Esophagus muscularis mucosa (tissue), 4 donors: ENCODE results near the gene THNSL1. TPM values are rescaled to one million over a fixed set of nuclear protein-coding genes. Genes with fewer than 3 reads are reported as not detected.
"Not testable (repeated sequence)": the region's sequence is repeated elsewhere in the genome, so short reads cannot be mapped to it uniquely, and the experiment has no call there.

Experiments
- DNase-seq: peaks from one replicate; pipeline ENCODE4 v3.0.0-alpha.2; 2017; ENCODE audit errors: extremely low spot score
- H3K27ac ChIP-seq, 4 donors: fragments of 200-600 bp; sonication (generic); replicated peaks in 1 of 4; 1 replicate in 3 of 4; 2 replicates in 1 of 4; pipeline ENCODE4 v1.5.1; 2016 to 2019; ENCODE audit warnings: mild to moderate bottlenecking in 1 of 4
- H3K27me3 ChIP-seq, 4 donors: fragments of 200-600 bp; sonication (generic); one replicate each; pipeline versions ENCODE4 v1.5.1 to v1.6.0; 2016 to 2019
- H3K36me3 ChIP-seq, 4 donors: fragments of 200-600 bp; sonication (generic); one replicate each; pipeline ENCODE4 v1.5.1; 2016 to 2019
- H3K4me1 ChIP-seq, 4 donors: fragments of 200-600 bp; sonication (generic); one replicate each; pipeline ENCODE4 v1.5.1; 2016 to 2019
- H3K4me3 ChIP-seq, 4 donors: fragments of 200-600 bp; sonication (generic); 1 replicate in 2 of 4; 2 replicates in 2 of 4; pipeline ENCODE4 v1.5.1; 2016 to 2019; ENCODE audit warnings: mild to moderate bottlenecking in 4 of 4, moderate library complexity in 1 of 4
- H3K9me3 ChIP-seq, 4 donors: fragments of 200-600 bp; sonication (generic); 1 replicate in 3 of 4; 2 replicates in 1 of 4; pipeline ENCODE4 v1.5.1; 2016 to 2019
- EP300 ChIP-seq: sonication (generic); formaldehyde crosslinking; IDR thresholded peaks from one replicate; pipeline ENCODE4 v1.6.1; 2017; ENCODE audit warnings: antibody characterized with exemption
- POLR2A ChIP-seq: fragments of 450-650 bp; IDR thresholded peaks from one replicate; pipeline ENCODE4 v1.6.1; 2017; ENCODE audit warnings: antibody characterized with exemption, moderate library complexity, mild to moderate bottlenecking, low read depth
- POLR2AphosphoS5 ChIP-seq, 2 donors: sonication (generic); formaldehyde crosslinking; IDR thresholded peaks; one replicate each; pipeline ENCODE4 v1.6.1; 2017; ENCODE audit warnings: antibody characterized with exemption in 2 of 2
- WGBS: methylation state at CpG from one replicate; pipeline ENCODE4 v1.1.5; 2018; 5-methylcytosine and 5-hydroxymethylcytosine counted together
- intact Hi-C: fragments of 100-400 bp; cut with DNase I; formaldehyde crosslinking; loops from one replicate; pipeline ENCODE4 v1.15.1; 2023
- total RNA-seq, 4 donors: library from RNA; depleted of rRNA; stranded (reverse); fragments of >200 nt; gene quantifications; one replicate each; pipeline versions ENCODE4 v1.1.0 to v1.2.1, GENCODE V29; 2016
- TF ChIP-seq, protein P1 (sequence below), 3 experiments: fragments of 200-600 bp in 2 of 3; fragments of 450-650 bp in 1 of 3; sonication (generic) in 2 of 3; IDR thresholded peaks; one replicate each; pipeline ENCODE4 v1.5.1; 2017 to 2019; ENCODE audit warnings: antibody characterized with exemption in 3 of 3, mild to moderate bottlenecking in 2 of 3, moderate library complexity in 1 of 3

THNSL1 gene, protein sequence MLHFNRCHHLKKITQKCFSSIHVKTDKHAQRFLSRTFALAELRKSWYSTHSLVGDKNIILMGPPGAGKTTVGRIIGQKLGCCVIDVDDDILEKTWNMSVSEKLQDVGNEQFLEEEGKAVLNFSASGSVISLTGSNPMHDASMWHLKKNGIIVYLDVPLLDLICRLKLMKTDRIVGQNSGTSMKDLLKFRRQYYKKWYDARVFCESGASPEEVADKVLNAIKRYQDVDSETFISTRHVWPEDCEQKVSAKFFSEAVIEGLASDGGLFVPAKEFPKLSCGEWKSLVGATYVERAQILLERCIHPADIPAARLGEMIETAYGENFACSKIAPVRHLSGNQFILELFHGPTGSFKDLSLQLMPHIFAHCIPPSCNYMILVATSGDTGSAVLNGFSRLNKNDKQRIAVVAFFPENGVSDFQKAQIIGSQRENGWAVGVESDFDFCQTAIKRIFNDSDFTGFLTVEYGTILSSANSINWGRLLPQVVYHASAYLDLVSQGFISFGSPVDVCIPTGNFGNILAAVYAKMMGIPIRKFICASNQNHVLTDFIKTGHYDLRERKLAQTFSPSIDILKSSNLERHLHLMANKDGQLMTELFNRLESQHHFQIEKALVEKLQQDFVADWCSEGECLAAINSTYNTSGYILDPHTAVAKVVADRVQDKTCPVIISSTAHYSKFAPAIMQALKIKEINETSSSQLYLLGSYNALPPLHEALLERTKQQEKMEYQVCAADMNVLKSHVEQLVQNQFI
- 1 to 10 TPM in 1 of 4 donors, under 1 TPM in 3; 0.65 to 1.1 (median 0.75) TPM for total RNA-seq

DNA sequence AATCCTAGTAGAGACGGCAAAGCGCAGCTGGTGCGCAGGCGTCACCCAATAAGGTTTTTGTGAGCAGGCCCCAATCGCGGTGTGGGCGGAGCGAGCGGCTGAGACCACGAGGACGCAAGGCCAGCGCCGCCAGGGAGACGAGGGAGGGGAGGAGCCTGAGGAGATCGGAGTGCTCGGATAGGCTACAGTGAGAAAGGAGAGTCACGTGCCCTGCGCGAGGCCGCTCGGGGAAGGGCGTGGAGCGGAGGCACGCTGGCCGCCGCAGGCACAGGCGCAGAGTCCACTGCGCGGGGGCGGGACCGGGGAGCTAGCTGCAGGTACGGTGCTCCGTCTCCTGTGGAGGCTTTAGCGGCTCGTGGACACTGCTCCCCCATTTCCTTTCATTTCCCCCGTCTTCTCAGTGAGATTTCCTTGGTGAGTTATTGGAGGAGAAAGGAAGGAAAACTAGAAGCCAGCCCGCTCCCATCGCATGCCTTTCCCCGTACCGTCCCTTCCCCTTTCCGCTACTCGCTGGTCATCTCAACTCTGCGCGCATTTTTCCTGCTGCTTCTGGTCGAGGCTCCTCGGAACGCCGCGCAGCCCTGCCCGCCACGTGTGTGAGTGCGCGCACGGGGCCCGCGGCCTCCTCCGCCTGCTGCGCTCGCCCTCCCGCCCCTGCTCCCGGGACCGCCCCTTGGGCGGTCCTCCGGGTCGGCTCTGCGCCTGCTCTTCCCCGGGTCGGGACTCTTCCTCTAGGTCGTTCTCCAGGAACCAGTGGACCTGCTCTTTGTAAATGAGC is at the start of gene THNSL1:
THNSL1 (plus strand) TSS at position 237 of the 778 bp plus-strand sequence. CDS start 6,612 bp downstream, outside the sequence.
- H3K9me3 ChIP-seq: no peaks in the 10 kb centered on the region
- TF ChIP-seq POLR2AphosphoS5 (IDR thresholded peaks at IDR 0.05) (peak; percentile 88 to 94), POLR2A (peak; percentile 67), EP300 (no peak)
- intact Hi-C loops: loop anchor here (5.0 kb wide), 1 partner anchor 294 kb away; the partner anchor contains the start of gene ARHGAP21
- peak within 1 kb of the TSS; percentile 74 to 95 (median 91) for H3K27ac ChIP-seq
- WGBS: 2% methylated on average over 43 of the region's 69 CpGs
- no peaks in the 10 kb centered on the region for H3K27me3 ChIP-seq
- no peaks in the 10 kb centered on the region for H3K36me3 ChIP-seq
- H3K4me1 ChIP-seq: peaks cover 4 to 22% (median 14%) of the 10 kb centered on the region in 4 donors
- peak; percentile 99 for DNase-seq
- peak within 1 kb of the TSS; percentile 62 to 79 (median 72) for H3K4me3 ChIP-seq

DNA sequence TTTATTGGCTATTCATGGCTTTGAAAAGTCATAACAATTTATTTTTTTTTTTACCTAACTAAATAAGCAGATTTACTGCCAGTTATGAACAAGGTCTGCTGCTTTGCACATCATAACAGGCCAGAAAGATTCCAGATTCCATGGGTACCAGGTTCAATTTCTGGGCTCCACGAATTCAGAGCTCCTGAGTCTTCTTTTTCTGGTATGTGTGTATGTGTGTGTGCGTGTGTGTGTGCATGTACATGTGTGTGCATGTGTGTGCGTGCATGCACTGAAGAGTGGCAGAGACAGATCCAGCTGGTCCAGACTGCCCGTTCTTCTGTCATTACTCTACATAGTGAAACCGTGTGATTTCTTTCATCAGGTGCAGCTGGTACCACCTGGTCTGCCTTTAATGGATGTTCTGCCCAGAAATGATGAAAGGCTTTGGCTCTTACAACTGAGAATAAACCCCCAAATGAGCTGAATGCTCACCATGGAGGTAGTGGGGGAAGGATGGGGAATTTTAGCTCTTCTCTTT is 49.4 kb upstream of the THNSL1 start:
- Histone ChIP-seq H3K36me3 (no peaks in the 10 kb centered on the region), H3K9me3 (no peaks in the 10 kb centered on the region), H3K27me3 (no peaks in the 10 kb centered on the region), H3K4me1 (peaks cover 0 to 5% (median 0%) of the 10 kb centered on the region in 4 donors), H3K27ac (no peak overlapping the region), H3K4me3 (no peak overlapping the region)
- intact Hi-C loops: no loop called here
- WGBS: 95% methylated on average over 5 of the region's 5 CpGs
- TF ChIP-seq POLR2A: no peak
- no peak for TF ChIP-seq POLR2AphosphoS5 (IDR thresholded peaks at IDR 0.05)
- TF ChIP-seq, protein P1, sequence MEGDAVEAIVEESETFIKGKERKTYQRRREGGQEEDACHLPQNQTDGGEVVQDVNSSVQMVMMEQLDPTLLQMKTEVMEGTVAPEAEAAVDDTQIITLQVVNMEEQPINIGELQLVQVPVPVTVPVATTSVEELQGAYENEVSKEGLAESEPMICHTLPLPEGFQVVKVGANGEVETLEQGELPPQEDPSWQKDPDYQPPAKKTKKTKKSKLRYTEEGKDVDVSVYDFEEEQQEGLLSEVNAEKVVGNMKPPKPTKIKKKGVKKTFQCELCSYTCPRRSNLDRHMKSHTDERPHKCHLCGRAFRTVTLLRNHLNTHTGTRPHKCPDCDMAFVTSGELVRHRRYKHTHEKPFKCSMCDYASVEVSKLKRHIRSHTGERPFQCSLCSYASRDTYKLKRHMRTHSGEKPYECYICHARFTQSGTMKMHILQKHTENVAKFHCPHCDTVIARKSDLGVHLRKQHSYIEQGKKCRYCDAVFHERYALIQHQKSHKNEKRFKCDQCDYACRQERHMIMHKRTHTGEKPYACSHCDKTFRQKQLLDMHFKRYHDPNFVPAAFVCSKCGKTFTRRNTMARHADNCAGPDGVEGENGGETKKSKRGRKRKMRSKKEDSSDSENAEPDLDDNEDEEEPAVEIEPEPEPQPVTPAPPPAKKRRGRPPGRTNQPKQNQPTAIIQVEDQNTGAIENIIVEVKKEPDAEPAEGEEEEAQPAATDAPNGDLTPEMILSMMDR (IDR thresholded peaks at IDR 0.05): no peak
- DNase-seq: peak; percentile 80

DNA sequence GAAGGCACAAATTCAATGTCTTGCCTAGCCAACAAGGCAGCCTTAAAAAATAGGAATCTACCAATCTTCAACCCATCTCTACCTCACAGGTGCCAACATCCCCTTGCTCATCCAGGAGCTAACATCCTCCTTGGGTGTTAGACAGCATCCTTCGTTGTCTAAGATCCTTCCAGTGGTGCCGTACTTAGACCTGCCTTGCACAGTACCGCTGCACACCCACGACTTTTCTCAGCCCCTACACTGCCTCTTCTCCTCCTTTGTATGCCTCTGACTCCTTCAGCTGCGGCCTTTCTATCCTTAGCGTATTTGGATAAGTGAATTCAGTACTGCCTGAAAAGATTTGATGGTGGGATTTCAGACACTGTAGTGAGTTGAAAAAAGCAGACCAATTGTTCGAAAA is 48.1 kb upstream of the THNSL1 start:
- H3K4me3 ChIP-seq: no peak overlapping the region
- H3K27me3 ChIP-seq: no peaks in the 10 kb centered on the region
- no peaks in the 10 kb centered on the region for H3K36me3 ChIP-seq
- peak; percentile 21 for DNase-seq
- WGBS: 93% methylated on average over 7 of the region's 7 CpGs
- intact Hi-C loops: no loop called here
- TF ChIP-seq POLR2A (no peak), POLR2AphosphoS5 (IDR thresholded peaks at IDR 0.05) (no peak), EP300 (no peak)
- TF ChIP-seq, protein P1 (IDR thresholded peaks at IDR 0.05): no peak
- no peaks in the 10 kb centered on the region for H3K9me3 ChIP-seq
- H3K4me1 ChIP-seq: peaks cover 0 to 5% (median 0%) of the 10 kb centered on the region in 4 donors
- no peak overlapping the region for H3K27ac ChIP-seq

DNA sequence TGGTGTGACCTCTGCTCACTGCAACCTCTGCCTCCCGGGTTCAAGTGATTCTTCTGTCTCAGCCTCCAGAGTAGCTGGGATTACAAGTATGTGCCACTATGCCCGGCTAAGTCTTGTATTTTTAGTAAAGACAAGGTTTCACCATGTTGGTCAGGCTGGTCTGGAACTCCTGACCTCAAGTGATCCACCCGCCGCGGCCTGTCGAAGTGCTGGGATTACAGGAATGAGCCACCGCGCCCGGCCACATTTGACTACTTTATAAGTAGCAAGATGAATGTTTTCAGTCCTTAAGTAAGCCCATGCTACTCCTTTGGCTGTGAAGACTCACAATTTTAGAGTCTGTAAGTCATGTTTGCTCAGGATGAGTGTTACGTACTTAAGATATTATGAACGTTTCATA is 47.5 kb upstream of the THNSL1 start:
- intact Hi-C loops, H3K36me3 ChIP-seq, H3K27me3 ChIP-seq, H3K4me3 ChIP-seq, H3K9me3 ChIP-seq, H3K4me1 ChIP-seq, H3K27ac ChIP-seq: not testable (repeated sequence)
- peak; percentile 53 for DNase-seq
- WGBS: 96% methylated on average over 11 of the region's 11 CpGs

DNA sequence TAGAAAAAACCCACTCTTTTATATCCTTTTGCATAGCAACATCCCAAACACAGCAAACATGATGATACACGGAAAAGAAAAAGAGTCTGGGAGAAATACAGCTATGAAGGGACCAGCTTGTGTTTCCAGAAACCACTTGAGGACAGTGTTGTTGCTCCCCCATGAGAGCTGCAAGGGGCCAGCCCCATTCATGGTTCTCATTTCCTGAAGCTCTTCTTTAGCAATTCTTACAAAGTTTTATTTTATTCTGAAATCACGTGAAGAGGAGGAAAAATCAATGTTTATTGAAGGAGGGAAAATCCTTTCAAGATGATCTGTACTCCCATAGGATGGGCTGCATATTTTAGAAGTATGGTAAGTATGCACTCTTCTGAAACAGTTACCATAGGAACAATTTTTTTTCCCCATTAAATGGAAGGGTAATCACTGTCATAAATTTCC is 46.6 kb upstream of the THNSL1 start:
- WGBS: 48% methylated on average over 2 of the region's 2 CpGs

More for the DNA sequence above, 46.6 kb upstream of the THNSL1 start:
- H3K27ac ChIP-seq: no peak overlapping the region
- H3K27me3 ChIP-seq: no peaks in the 10 kb centered on the region
- TF ChIP-seq POLR2AphosphoS5 (IDR thresholded peaks at IDR 0.05) (no peak), POLR2A (no peak), EP300 (no peak)
- TF ChIP-seq, protein P1 (IDR thresholded peaks at IDR 0.05): no peak
- peaks cover 0 to 5% (median 0%) of the 10 kb centered on the region in 4 donors for H3K4me1 ChIP-seq
- H3K9me3 ChIP-seq: no peaks in the 10 kb centered on the region
- intact Hi-C loops: no loop called here
- DNase-seq: peak; percentile 12
- H3K4me3 ChIP-seq: no peak overlapping the region
- no peaks in the 10 kb centered on the region for H3K36me3 ChIP-seq
